HG03460 (cell line): Measurements from ENCODE around the gene HPSE2.
"Not testable (repeated sequence)": the region's sequence is repeated elsewhere in the genome, so short reads cannot be mapped to it uniquely, and the experiment has no call there.

Source experiments
- ATAC-seq: cut with Tn5 transposase; IDR thresholded peaks from one replicate; pipeline ENCODE4 v1.9.1; 2021; ENCODE audit not compliant: unreplicated experiment

Gene HPSE2

DNA sequence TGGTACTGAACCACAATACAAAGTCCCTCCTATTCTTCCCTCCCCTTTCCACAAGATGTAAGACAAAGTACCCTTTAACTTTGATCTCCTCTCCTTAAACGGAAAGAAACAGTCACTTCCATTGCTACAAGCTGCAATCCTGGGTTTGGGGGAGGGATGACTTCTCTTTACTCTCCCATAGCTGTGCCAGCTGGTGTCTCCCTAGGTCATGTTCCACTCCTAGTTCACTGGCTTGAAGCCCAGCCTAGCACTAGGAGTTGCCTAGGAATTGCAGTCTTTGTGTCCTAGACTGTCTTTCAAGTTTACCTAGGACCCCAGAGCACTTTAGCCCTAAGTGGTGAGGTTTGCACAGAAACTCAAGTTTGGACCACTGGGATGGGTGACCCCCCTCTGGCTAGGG is 311.1 kb downstream of the HPSE2 start:
- no peak for ATAC-seq

GRCh38 chr10:98921316-98921715 is 314.3 kb downstream of the HPSE2 start:
- no peak for ATAC-seq

GRCh38 chr10:98920807-98921206 is 314.8 kb downstream of the HPSE2 start:
- no peak for ATAC-seq

DNA sequence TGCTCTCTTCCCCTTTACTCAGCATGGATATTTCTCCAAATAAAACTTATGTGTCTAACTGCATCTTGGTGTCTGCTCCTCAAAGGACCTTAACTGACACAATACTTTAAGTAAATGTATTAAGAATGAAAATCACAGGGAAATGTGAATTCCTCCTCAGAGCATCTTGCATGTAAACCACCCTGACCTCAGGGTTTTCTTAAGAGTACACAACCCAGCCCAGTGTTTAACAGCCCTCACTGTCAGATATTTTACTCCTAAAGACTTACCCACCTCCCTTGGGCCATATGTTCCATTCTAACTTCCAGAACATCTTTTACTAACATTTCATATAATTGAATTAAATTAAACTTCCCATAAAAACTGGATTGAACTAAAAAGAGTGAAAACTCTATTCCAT is 315.3 kb downstream of the HPSE2 start:
- ATAC-seq, result no peak

GRCh38 chr10:98919899-98920298 is 315.8 kb downstream of the HPSE2 start:
- no peak for ATAC-seq

DNA sequence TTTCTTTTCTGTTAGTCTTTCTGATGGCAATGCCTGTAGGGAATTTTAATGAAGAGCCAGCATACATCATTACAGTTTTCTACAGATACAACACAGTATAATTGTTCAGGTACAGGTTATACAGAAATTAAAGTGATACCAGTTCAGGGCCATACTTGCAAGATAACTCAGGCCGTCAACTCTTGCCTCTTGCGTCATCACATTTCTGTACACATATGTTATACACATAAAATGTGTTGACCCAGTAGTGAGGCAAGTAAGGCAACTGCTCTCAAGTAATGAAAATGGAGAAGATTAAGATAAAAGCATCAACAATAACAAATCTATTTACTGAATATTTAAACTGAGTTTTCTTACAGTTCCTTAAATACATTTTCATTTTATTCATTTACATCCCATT is 317.8 kb downstream of the HPSE2 start:
- ATAC-seq, result no peak

DNA sequence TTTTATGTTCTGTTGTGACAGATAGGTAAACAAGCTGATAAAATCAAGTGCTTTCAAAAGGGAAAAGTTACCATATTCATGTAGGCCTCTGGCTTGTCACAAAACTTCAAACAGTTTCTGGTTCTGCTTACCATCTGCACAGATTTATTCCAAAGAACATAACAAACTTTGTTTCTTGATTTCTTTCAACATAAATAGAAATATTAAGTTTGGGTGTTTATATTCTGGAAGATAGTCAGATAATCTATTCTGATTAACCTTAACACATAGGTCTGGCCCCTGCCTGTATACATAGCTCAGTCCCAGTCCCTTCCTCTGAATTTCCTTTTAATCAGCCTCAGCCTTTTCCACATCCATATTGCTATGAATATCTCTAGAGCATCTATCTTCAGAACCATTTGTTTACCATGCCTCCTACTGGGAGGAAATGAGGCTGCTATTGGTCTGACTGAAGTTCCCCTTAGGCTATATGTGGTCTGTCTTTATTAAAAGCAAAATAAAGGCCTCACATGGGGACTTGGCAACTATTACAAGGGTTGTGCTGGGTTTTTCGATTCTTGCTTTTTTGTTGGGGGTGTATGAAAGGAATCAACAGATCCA is 319.0 kb downstream of the HPSE2 start:
- no peak for ATAC-seq

- no peak for ATAC-seq
These were observed 319.7 kb downstream of the HPSE2 start for GRCh38 chr10:98915911-98916310.

DNA sequence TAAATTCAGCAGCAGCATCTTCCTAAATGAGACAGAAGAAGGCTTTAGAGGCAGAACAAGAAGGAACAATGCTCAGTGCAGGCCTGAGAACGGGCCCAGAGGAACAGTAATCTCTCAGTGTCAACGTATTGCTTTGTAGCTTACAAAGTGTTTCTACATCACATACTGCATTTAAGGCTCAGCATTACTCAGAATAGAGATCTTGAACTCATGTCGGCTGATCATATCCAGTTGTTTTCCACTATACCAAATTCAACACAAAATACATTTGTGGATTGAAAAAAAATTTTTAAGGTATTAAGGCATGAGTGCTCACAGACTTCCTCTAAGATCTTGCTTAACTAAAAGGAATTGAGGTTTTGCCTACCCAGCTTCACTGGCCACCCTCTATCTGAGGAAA is 325.1 kb downstream of the HPSE2 start:
- no peak for ATAC-seq

DNA sequence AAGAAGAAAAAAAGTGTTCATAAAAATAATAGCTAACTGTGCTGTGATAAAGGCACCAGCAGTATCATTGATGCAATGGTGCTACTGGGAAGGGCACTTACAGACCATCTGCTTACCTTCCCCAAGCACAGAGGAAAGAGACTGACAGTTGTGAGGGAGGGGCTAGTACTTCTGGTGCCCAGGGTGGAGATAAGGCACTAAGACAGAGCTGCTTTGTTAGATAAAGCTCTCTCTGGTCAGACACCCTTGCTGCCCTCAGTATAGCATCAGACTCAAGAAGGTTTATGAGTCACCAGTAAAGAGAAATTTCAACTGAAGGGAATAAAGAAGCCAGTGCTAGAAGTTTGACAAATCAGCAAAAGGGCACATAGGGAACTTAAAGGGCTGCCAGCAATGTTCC is 325.6 kb downstream of the HPSE2 start:
- ATAC-seq, result no peak

GRCh38 chr10:98908868-98909267 is 326.8 kb downstream of the HPSE2 start:
- no peak for ATAC-seq

DNA sequence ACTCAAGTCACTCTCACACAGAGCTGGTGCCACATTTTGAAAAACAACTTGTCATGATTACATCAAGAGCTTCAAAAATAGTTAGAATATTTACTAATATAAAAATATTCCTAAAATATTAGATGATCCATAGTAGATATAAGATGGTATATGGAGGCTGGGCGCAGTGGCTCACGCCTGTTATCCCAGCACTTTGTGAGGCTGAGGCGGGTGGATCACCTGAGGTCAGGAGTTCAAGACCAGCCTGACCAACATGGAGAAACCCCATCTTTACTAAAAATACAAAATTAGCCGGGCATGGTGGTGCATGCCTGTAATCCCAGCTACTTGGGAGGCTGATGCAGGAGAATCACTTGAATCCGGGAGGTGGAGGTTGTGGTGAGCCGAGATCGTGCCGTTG is 327.4 kb downstream of the HPSE2 start:
- not testable (repeated sequence) for ATAC-seq

- ATAC-seq, result no peak
These were observed 334.1 kb downstream of the HPSE2 start for GRCh38 chr10:98901441-98902110.

DNA sequence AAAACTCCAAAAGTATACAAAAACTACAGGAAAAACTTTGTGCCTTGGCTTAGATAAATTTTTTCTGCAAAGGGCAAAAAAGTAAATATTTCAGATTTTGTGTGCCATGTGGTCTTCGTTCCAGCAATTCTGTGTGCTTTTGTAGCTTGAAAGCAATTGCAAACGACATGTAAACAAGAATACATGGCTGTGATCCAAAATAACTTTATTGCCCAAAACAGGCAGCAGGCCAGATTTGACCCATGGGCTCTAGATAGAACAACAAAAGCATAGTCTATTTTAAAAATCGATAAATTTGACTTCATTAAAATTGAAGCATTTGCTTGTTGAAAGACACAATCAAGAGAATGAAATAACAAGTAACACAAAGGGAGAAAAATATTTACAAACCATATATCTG is 336.6 kb downstream of the HPSE2 start:
- no peak for ATAC-seq

DNA sequence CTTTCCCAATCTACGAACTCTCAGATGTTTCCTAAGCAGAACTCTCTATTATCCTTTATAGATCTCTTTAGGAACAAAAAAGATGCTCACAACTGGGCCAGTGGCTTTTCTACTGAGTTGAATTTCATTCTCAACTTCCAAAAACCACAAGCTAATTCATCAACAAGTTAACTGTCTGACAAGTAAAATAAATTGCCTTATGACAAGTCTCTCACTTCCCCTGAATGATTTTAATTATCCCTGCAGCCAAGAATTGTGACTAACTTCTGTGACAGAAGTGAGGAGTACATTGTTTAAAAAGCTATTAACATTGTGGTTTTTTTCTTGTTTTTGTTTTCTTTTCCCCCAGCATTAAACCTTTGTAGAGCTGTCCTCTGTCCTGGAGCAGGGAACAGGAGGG is 343.1 kb downstream of the HPSE2 start:
- no peak for ATAC-seq

GRCh38 chr10:98886686-98887085 is 349.0 kb downstream of the HPSE2 start:
- no peak for ATAC-seq

DNA sequence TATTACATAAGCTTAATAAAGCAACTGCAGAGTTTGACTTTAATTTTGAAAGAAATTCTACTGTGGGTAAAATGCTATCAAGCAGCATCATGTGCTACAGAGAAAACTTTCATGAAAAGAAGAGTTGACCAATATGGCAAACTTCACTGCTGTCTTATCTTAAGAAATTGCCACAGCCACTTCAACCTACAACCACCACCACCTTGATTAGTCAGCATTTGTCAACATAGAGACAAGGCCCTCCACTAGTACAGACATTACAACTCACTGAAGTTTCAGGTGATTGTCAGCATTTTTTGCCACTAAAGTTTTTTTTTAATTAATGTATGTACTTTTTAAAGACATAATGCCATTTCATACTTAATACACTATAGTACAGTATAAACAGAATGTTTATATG is 350.3 kb downstream of the HPSE2 start:
- ATAC-seq, result no peak

- no peak for ATAC-seq
These were observed 353.9 kb downstream of the HPSE2 start for GRCh38 chr10:98881789-98882188.

GRCh38 chr10:98880971-98881370 is 354.7 kb downstream of the HPSE2 start:
- ATAC-seq, result no peak

DNA sequence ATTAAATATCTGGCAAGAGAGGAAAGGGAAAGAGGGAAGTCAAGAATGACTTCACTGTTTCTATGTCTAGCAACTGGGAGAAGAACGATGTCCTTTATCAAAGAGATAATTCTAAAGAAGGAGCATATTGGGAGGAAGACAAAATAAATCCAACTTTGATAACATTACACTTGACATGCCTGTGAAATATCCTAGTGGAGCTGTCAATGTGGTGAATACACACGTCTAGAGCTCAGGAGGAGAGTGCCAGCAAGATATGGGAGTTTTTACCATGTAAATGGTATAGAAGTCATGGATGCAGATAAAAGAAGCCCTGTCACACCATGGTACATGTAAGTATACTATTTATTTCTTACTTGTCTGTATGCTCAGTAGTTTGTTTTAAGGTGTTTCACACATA is 356.7 kb downstream of the HPSE2 start:
- no peak for ATAC-seq

DNA sequence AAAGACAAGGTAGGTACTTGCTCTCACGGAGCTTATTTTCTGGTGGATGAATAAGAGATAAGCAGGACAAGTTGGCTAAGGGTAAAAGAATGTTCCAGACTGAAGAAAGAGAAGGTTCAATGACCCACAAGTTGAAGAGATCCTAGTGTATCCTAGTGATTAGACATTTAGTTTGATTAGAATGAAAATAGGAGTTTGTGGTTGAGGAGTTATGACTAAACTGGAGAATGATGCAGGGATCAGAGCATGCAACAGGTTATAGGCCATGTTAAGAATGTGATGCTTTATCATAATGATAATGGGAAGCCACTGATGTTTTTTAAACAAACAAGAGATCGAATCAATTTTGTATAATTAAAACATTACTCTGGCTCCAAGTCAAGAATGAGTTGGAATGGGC is 357.2 kb downstream of the HPSE2 start:
- no peak for ATAC-seq

GRCh38 chr10:98861962-98862361 is 373.7 kb downstream of the HPSE2 start:
- no peak for ATAC-seq

DNA sequence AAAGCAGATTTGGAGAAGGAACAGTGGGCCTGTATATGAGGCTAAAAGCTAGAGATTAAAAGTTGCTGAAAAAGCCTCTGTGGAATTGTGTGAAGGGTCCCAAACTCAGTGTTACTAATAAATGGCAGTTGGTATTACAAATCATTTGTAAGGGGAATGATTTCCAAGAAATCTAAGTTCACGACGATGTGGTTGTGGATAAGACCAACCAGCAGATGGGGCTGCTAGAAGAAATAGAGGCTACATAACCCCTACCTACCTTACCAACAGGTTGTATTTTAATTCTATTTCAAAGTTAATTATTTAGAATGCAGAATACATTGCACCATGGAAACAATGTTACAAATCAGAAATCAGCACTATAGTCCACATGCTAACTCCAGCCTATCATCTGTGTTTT is 377.1 kb downstream of the HPSE2 start:
- ATAC-seq, result no peak
